ENCODE results near the gene IRF5.
"Not testable (repeated sequence)": the region's sequence is repeated elsewhere in the genome, so short reads cannot be mapped to it uniquely, and the experiment has no call there.

The IRF5 gene

DNA sequence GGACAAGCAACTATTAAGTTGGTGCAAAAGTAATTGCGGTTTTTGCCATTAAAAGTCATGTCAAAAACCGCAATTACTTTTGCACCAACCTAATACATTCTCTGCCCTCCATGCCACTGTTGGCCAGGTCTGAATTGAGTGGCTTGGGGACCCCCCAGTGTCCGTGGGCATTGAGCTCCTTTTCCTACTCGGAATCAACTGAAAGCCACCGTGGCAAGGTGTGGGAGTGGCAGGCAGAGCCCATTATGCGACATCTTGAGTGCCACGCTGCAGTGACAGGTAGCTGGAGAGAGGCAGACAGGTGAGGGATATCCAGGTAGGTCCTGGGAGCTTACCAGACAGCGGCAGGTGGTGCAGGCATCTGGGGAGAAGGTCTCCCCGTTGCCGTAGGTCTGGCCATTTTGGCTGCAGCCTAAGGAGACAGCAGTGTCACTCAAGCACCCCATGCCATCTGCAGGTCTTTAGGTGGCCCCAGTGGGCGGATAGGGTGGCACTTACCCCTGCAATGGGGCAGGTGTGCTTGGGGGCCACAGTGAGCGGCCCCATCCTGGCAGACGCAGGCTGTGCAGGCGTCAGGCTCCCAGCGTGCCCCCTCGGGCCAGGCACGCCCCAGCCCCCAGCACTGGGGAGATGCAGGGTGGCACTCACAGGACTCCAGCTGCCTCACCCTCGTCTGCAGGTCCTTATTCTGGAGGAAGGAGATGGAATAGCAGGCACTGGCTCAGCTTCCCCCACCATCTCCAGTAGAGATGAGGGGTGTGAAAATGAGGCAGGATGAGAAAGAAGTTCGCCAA, 30.8 kb upstream of the IRF5 start:
- no peak for DNase-seq

GRCh38 chr7:128908750-128909624, 28.7 kb upstream of the IRF5 start:
- no peak for DNase-seq

DNA sequence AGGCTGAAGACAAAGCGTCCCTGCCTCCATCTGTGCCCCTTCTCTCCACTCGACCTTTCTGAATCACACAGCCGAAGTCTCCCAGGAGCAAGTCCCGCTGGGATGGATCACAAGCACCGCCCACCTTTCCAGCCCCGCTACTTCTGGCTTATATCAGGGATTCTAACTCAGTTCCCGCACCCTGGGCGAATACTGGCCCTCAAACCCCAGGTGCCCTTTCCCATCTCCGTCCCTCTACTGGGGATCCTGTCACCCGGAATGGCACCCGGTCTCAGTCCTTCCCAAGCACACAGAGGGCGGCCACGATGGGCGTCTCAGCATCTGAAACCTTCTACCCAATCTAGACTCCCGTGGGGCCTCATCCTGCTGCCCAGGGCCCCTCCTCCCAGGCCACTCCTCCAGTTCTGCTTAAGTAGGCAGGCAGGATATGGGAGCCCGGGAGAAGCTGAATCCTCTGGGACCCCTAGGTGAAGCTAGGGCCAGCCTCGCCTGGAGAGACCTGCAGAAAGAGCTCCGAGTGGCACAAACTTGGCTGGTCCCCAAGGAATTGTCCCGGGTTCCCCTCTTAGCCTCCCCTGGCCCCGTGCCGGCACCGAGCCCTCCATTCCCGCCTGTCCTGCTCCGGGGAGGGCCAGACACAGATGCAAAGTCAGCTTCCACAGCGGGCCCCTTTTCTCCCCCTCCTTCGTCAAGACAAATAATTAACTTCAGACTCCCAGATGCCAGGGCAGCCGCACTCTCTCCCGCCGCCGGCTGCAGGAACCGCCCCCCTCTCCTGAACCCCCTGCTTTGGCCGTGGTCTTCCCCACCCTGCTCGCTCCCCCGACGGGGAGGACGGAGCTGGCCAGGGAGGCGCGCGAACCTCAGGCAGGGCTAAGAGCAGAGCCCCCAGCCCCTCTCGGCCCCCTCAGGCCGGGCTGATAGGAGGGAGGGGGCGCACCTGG, 27.8 kb upstream of the IRF5 start:
- DNase-seq: no peak

DNA sequence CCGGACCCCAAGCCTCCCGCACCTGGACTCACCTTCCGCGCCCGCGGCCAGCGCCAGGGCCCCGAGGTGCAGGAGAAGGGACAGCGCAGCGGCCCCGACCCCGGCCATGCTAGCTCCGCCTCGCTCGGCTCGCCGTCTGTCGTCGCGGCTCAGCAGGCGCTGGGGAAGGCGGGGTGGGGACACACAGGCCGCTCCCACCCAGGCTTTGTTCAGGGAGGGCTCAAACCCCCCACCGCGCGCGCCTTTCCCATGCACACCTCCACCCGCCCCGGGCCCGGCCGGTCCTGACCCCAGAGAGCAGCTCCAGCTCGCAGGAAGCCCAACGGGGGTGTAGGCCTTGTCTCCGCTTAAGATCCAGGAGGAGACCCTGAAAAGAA, 27.2 kb upstream of the IRF5 start, which contains the start of gene KCP:
TSS of gene KCP (minus strand) at position 141 of the 377 bp plus-strand sequence. CDS start at position 108, 33 bp downstream.
- DNase-seq: no peak

DNA sequence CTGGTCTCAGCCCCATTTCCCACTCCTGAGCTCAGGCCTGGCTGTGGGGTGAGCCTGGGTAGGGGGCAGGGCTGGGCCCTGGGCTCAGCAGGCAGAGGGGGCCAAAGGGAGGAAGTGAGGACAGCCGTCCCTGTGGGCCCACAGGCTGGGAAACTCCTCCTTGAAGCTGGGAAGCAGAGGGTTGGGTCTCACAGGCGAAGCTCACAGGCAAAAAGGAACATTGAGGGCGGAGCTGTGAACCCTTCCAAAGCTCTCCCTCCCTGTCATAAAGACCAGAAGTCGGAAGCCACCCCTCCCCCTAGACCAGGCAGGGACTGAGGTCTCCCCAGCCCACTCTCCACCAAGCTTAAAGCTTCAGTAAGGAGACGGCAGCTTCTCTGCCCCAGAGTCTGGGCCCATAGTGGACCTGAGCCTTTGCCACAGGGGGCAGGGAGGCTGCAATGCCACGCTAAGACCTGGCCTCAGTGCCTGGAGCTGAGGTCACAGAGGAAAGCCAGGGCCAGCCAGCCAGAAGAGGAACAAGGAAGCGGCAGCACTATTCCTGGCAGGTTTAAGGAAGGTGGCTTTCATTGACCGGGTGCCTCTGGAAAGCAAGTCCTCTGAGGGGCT, 26.2 kb upstream of the IRF5 start:
- no peak for DNase-seq

DNA sequence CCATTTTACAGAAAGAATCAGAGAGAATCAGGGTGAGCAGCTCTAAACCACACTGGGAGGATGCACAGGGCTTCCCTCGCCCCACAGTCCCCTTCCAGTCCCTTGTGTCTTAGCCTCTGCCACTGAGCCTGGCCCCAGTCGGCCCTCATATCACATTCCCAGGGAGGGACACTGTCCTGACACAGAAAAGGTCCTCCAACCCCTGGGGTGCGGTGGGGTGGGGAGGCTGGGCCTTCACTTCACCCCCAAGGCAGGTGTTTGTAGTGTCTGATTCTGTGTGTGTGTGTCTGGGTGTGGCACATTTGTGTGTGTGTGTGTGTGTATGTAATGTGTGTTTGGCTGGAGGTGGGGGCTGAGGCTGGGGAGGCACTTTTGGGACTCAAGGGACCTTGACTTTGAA, 25.4 kb upstream of the IRF5 start:
- DNase-seq: no peak

GRCh38 chr7:128912709-128913495, 24.8 kb upstream of the IRF5 start:
- not testable (repeated sequence) for DNase-seq

GRCh38 chr7:128913870-128914565, 23.7 kb upstream of the IRF5 start:
- no peak for DNase-seq

GRCh38 chr7:128914566-128915151, 23.1 kb upstream of the IRF5 start:
- DNase-seq: no peak

- DNase-seq: no peak
These were observed 22.4 kb upstream of the IRF5 start for GRCh38 chr7:128915271-128915819.

DNA sequence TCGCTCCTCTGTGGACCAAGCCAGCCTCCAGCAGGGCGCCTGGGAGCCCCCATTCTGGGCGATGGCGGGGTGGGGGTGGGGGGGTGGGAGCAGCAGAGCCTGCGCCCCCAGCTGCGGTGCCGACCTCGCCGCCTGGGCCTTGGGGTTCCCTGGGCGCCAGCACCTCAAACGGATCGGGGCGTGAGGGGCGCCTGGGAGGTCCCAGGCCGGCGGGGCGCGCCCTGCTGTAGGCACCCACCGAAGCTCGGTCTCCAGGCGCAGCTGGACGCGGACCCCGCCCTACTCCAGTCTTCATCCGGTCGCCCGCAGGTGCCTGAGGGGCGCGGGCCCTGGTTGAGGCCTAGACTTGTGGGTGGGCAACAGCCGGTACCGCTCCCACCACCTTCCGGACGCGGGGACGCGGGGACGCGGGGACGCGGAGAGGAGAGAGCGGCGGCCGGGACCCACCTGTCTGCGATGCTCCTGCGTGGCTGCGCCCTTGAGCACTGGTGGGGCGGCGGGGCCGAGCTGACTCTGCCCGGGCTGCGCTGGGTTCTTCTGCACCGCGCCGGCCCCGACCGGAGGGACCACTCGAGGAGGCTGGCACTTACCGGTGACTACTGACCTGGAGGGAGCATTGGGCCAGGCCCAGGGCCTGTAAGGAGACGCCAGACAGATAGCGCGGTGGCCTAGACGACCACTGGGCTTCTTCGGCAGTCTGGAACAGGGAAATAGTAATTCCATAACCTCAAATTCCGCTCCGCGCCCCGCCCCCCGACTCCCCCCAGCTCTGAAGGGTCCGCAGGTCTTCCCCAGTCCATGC, 21.7 kb upstream of the IRF5 start:
- no peak for DNase-seq

GRCh38 chr7:128916643-128916915, 21.1 kb upstream of the IRF5 start:
- DNase-seq: no peak

GRCh38 chr7:128917122-128917521, 20.6 kb upstream of the IRF5 start:
- no peak for DNase-seq

GRCh38 chr7:128918016-128918665, 19.6 kb upstream of the IRF5 start:
- DNase-seq: no peak

- DNase-seq: no peak
These were observed 18.5 kb upstream of the IRF5 start for GRCh38 chr7:128919241-128919640.

DNA sequence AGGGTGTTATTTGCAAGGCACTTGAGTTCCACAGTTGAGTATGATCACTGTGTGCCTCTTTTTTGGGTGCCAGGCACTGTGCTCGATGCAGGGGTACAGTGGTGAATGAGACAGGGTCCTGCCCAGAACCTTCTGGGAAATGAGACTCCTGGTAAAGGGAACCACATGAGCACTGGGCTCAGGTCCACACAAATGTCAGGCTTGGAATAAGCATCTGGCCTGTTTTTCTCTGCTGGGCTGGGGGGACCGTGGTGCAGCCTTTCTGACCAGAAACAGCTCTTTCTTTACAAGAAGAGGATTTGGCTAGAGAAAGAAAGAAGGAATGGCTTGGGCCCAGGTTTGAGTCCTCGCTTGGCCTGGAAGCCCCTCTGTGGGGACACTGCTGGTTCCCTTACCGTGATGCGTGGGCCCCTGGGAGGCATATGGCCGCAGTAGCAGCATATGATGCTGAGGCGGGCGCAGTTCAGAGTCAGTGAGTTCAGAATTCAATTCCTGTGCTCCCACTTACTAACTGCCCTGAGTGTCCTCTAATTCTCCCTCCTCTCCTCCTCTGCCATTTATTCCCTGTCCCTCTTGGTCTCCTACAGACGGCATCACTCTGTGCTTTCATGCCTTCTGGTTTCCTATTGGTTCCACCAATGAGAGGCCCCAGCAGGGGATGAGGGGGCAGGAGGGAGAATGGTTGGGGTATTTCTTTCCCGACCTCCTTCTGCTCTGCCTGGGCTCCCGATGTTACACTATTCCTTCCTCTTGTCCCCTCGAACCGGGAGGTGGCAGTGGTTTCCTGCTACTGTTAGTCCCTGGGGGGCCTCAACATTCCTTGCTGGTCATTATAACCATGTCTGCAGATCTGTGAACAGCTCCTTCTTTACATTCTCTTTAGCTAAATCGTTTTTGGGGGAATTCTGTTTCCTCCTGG, 17.6 kb upstream of the IRF5 start:
- DNase-seq: no peak

DNA sequence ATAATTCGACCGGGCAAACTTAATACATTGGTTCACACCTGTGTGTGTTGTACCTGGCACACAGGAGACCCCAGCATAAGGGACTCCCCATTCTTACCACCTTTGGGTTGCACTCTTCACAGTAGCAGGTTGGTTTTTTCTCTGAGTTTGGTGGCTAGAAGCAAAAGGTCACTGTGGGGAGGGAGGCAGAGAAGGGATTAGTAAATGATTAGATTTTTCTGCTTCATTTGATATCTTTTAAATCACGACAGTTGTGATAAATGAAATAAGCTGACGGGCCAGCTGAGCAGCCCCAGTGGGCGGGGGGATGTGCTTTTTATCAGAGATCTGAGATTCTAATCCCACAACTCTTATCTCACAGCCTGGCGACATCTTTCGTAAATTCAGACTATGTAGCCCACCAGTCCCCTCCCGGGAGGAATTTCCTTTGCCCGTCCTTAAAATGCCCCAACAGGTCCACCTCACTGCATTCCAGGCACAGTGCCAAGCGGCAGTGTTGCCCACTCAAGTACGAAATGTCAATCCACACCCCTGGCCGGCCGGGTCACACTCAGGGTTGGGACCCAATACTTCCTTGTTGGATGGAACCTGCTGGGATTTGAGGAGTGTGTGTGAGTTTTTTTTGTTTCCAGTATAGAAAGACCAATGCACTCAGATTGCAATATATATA, 16.7 kb upstream of the IRF5 start:
- DNase-seq: no peak
